ENCODE measurements around the gene TRIM49C.
"Not testable (repeated sequence)": the region's sequence is repeated elsewhere in the genome, so short reads cannot be mapped to it uniquely, and the experiment has no call there.

Gene TRIM49C

DNA sequence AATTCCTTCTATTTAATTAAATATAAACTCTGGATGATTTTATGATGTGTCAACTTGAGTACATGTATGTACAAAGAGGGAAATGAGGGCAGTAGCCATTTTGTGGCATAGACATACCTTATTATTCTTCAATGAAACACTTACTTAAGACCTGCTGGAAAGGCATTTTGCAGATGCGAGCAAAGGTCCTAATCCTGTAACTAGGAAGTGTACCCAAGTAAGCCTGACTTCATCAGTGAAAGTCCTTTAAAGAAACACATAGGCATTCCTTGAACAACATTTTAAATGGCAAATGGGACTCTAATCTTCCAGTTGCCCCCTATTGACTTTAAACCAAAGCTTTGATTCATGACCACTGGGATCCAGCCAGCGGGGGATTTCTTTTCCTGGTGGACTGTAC lies at the start of gene TRIM49C:
TRIM49C (plus strand) TSS at position 301 of the 400 bp plus-strand sequence. CDS start 4,106 bp downstream, outside the sequence.
- not testable (repeated sequence) for DNase-seq

DNA sequence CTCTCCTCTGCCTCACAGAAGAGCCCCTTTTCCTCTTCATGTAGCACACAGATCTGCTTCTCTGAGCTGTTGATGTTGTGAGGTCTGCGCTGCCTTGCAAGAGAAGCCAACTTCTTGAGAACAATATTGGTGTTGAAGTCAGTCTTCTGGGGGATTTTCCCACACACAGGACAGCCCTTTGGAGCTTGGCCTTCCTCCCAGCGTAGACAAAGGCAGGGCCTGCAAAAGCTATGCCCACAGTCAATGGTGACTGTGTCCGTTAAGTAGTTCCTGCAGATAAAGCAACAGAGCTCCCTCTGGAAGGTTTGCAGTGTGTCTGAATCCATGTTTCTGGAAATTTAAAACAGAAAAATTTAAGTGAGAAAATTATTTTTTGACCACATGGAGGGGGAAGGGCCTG lies 6.7 kb upstream of the TRIM49C start:
- not testable (repeated sequence) for DNase-seq

GRCh38 chr11:90051591-90052209 lies 20.8 kb downstream of the TRIM49C start:
- DNase-seq = peak; percentile 0

GRCh38 chr11:90052311-90052710 lies 21.4 kb downstream of the TRIM49C start:
- peak; percentile 1 for DNase-seq

GRCh38 chr11:90053545-90053944 lies 22.6 kb downstream of the TRIM49C start:
- DNase-seq = not testable (repeated sequence)

GRCh38 chr11:90085650-90086049 lies 54.7 kb downstream of the TRIM49C start, which contains the start of gene UBTFL1:
TSS of gene UBTFL1 (plus strand) at chr11:90085950. CDS start at chr11:90085950, 0 bp downstream.
- DNase-seq = not testable (repeated sequence)

- DNase-seq = not testable (repeated sequence)
These were observed 57.8 kb downstream of the TRIM49C start for GRCh38 chr11:90088731-90089130.
